Measurements from ENCODE around the gene CKM. TPM values are rescaled to one million over a fixed set of nuclear protein-coding genes. Genes with fewer than 3 reads are reported as not detected.

CKM gene
- total RNA-seq, 2 donors from 2014 or later: 0.85 to 3.0 TPM

- TF ChIP-seq CTCF (IDR thresholded peaks at IDR 0.05): no peak
- no peak for DNase-seq (ENCODE audit: low spot score)
- Histone ChIP-seq H3K4me1 (ENCODE audit: control insufficient read depth in 1 of 2, low read depth in 2 of 2) (peaks cover 3 to 6% of the 10 kb centered on the region in 2 donors), H3K9me3 (no peaks in the 10 kb centered on the region), H3K27ac (no peak overlapping the region), H3K27me3 (replicated peaks; ENCODE audit: insufficient read depth) (no peaks in the 10 kb centered on the region), H3K36me3 (no peaks in the 10 kb centered on the region), H3K4me3 (no peak overlapping the region)
- ATAC-seq (ENCODE audit: insufficient number of reproducible peaks, low FRiP score, low read depth): no peak
These were observed 63.8 kb downstream of the CKM start for GRCh38 chr19:45258862-45259261.

- DNase-seq (ENCODE audit: low spot score) (no peak), ATAC-seq (ENCODE audit: insufficient number of reproducible peaks, low FRiP score, low read depth) (no peak)
- Histone ChIP-seq H3K4me1 (ENCODE audit: control insufficient read depth in 1 of 2, low read depth in 2 of 2) (peaks cover 14 to 27% of the 10 kb centered on the region in 2 donors), H3K27me3 (replicated peaks; ENCODE audit: insufficient read depth) (no peaks in the 10 kb centered on the region), H3K9me3 (no peaks in the 10 kb centered on the region), H3K27ac (no peak overlapping the region), H3K36me3 (no peaks in the 10 kb centered on the region), H3K4me3 (no peak overlapping the region)
- no peak for TF ChIP-seq CTCF (IDR thresholded peaks at IDR 0.05)
These were observed 65.8 kb downstream of the CKM start for GRCh38 chr19:45256836-45257235.

Other genes with a start within 250 kb of the CKM start
- gene ZNF296, start 246.4 kb downstream of the CKM start, total RNA-seq: 1 to 10 TPM; 1.5 to 1.8 TPM
- gene GEMIN7, start 243.6 kb downstream of the CKM start, total RNA-seq: 10 to 100 TPM; 11.2 to 16.0 TPM
- 10 to 100 TPM; 19.6 to 22.6 TPM for gene PPP1R37, start 229.7 kb downstream of the CKM start, total RNA-seq
- under 1 TPM; 0.49 to 0.81 TPM for gene NKPD1, start 161.9 kb downstream of the CKM start, total RNA-seq
- 1 to 10 TPM; 6.6 to 8.3 TPM for gene TRAPPC6A, start 144.6 kb downstream of the CKM start, total RNA-seq
- 10 to 100 TPM; 20.7 to 21.4 TPM for gene BLOC1S3, start 144.1 kb downstream of the CKM start, total RNA-seq
- 1 to 10 TPM; 2.2 to 2.4 TPM for gene EXOC3L2, start 77.5 kb downstream of the CKM start, total RNA-seq
- 10 to 100 TPM; 24.1 to 36.2 TPM for gene MARK4, start 71.6 kb downstream of the CKM start, total RNA-seq
- not detected for gene KLC3, start 17.9 kb upstream of the CKM start, total RNA-seq
- gene ERCC2, start 47.7 kb upstream of the CKM start, total RNA-seq: 10 to 100 TPM; 11.6 to 18.3 TPM
- gene PPP1R13L, start 82.2 kb upstream of the CKM start, total RNA-seq: 100 to 1,000 TPM in 1 of 2 donors, 10 to 100 TPM in 1; 51.2 to 112 TPM
- gene POLR1G, start 83.8 kb upstream of the CKM start, total RNA-seq: 1 to 10 TPM; 2.2 to 9.9 TPM
- gene ERCC1, start 101.0 kb upstream of the CKM start, total RNA-seq: 100 to 1,000 TPM in 1 of 2 donors, 10 to 100 TPM in 1; 99.8 to 224 TPM
- 100 to 1,000 TPM; 126 to 587 TPM for gene FOSB, start 145.1 kb upstream of the CKM start, total RNA-seq
- gene RTN2, start 174.2 kb upstream of the CKM start, total RNA-seq: 10 to 100 TPM; 16.0 to 22.6 TPM
- 1 to 10 TPM; 3.5 to 6.6 TPM for gene PPM1N, start 175.6 kb upstream of the CKM start, total RNA-seq
- gene VASP, start 184.6 kb upstream of the CKM start, total RNA-seq: 100 to 1,000 TPM; 208 to 287 TPM